ENCODE measurements around the gene UROD.

GRCh38 chr1:45010855-45011811 lies 921 bp upstream of the UROD start, which contains the start of gene HECTD3:
- TF ChIP-seq, protein P1, sequence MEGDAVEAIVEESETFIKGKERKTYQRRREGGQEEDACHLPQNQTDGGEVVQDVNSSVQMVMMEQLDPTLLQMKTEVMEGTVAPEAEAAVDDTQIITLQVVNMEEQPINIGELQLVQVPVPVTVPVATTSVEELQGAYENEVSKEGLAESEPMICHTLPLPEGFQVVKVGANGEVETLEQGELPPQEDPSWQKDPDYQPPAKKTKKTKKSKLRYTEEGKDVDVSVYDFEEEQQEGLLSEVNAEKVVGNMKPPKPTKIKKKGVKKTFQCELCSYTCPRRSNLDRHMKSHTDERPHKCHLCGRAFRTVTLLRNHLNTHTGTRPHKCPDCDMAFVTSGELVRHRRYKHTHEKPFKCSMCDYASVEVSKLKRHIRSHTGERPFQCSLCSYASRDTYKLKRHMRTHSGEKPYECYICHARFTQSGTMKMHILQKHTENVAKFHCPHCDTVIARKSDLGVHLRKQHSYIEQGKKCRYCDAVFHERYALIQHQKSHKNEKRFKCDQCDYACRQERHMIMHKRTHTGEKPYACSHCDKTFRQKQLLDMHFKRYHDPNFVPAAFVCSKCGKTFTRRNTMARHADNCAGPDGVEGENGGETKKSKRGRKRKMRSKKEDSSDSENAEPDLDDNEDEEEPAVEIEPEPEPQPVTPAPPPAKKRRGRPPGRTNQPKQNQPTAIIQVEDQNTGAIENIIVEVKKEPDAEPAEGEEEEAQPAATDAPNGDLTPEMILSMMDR (conservative IDR thresholded peaks at IDR 0.05; ENCODE audit: low read depth, low read length): no peak
- no peak for TF ChIP-seq EZH2 (IDR thresholded peaks at IDR 0.05; ENCODE audit: borderline replicate concordance, low read depth, low read length, poor library complexity, severe bottlenecking)

All from A673 (cell line).